Measurements from ENCODE around the gene WEE2. TPM values are rescaled to one million over a fixed set of nuclear protein-coding genes. Genes with fewer than 3 reads are reported as not detected.

WEE2 gene
- total and polyA plus RNA-seq, 9 of the 15 experiments (the other 6 are each of a cell fraction or from before 2014, with no cell fraction given): not detected

GRCh38 chr7:141737836-141738591 is 29.9 kb downstream of the WEE2 start, which contains the start of gene SSBP1 (continued):
- TF ChIP-seq, protein P1, sequence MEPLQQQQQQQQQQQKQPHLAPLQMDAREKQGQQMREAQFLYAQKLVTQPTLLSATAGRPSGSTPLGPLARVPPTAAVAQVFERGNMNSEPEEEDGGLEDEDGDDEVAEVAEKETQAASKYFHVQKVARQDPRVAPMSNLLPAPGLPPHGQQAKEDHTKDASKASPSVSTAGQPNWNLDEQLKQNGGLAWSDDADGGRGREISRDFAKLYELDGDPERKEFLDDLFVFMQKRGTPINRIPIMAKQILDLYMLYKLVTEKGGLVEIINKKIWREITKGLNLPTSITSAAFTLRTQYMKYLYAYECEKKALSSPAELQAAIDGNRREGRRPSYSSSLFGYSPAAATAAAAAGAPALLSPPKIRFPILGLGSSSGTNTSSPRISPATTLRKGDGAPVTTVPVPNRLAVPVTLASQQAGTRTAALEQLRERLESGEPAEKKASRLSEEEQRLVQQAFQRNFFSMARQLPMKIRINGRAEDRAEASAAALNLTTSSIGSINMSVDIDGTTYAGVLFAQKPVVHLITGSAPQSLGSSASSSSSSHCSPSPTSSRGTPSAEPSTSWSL (CRISPR knock-in tag; IDR thresholded peaks at IDR 0.05; ENCODE audit: borderline replicate concordance): peak; percentile 96
- TF ChIP-seq ZKSCAN1 (IDR thresholded peaks at IDR 0.05; ENCODE audit: low read depth, low read length) (peak; percentile 78), CTBP1 (IDR thresholded peaks at IDR 0.05; ENCODE audit: borderline replicate concordance) (peak; percentile 97), SRSF3 (IDR thresholded peaks at IDR 0.05; ENCODE audit: insufficient read depth, low read length) (no peak), THAP12 (CRISPR knock-in tag; IDR thresholded peaks at IDR 0.05) (0 out of 2 replicates have a peak, but pooled peaks have one; percentile 29), FOXO4 (CRISPR knock-in tag; IDR thresholded peaks at IDR 0.05) (no peak), ZNF561 (CRISPR knock-in tag; conservative IDR thresholded peaks at IDR 0.05) (no peak), TEAD2 (tag; IDR thresholded peaks at IDR 0.05) (no peak), HDAC2 (IDR thresholded peaks at IDR 0.05) (peak; percentile 98), CAMTA2 (CRISPR knock-in tag; conservative IDR thresholded peaks at IDR 0.05) (peak; percentile 87; the same call in 1 of the 2 replicates), ZNF436 (CRISPR knock-in tag; IDR thresholded peaks at IDR 0.05) (peak; percentile 43; the same call in 1 of the 2 replicates), SMAD2 (IDR thresholded peaks at IDR 0.05; ENCODE audit: low read depth, low read length) (no peak), ZNF12 (CRISPR knock-in tag; IDR thresholded peaks at IDR 0.05) (no peak), CCAR2 (IDR thresholded peaks at IDR 0.05; ENCODE audit: low read depth, low read length) (peak; percentile 92; the same call in 1 of the 2 replicates), EGR1 (conservative IDR thresholded peaks at IDR 0.05) (peak; percentile 97), FIP1L1 (IDR thresholded peaks at IDR 0.05; ENCODE audit: low read depth, low read length, poor library complexity, severe bottlenecking) (no peak), CBX5 (IDR thresholded peaks at IDR 0.05; ENCODE audit: borderline replicate concordance, low read depth) (peak; percentile 65; the same call in 1 of the 2 replicates), MED1 (CRISPR knock-in tag; IDR thresholded peaks at IDR 0.05; ENCODE audit: borderline replicate concordance) (no peak), ZZZ3 (IDR thresholded peaks at IDR 0.05) (peak; percentile 82), HDAC1 (IDR thresholded peaks at IDR 0.05) (peak; percentile 71 to 100; a peak in 3 of 4 replicates), ZNF3 (CRISPR knock-in tag; IDR thresholded peaks at IDR 0.05) (no peak)
- TF ChIP-seq, protein P2, sequence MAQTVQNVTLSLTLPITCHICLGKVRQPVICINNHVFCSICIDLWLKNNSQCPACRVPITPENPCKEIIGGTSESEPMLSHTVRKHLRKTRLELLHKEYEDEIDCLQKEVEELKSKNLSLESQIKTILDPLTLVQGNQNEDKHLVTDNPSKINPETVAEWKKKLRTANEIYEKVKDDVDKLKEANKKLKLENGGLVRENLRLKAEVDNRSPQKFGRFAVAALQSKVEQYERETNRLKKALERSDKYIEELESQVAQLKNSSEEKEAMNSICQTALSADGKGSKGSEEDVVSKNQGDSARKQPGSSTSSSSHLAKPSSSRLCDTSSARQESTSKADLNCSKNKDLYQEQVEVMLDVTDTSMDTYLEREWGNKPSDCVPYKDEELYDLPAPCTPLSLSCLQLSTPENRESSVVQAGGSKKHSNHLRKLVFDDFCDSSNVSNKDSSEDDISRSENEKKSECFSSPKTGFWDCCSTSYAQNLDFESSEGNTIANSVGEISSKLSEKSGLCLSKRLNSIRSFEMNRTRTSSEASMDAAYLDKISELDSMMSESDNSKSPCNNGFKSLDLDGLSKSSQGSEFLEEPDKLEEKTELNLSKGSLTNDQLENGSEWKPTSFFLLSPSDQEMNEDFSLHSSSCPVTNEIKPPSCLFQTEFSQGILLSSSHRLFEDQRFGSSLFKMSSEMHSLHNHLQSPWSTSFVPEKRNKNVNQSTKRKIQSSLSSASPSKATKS (CRISPR knock-in tag; IDR thresholded peaks at IDR 0.05): no peak

Measured in K562 (cell line).